GM19468 (cell line): ENCODE data around the gene SLC11A2.

Experiments used
- ATAC-seq: cut with Tn5 transposase; IDR thresholded peaks from one replicate; pipeline ENCODE4 v1.9.1; 2021; ENCODE audit warnings: mild to moderate bottlenecking, moderate library complexity, moderate number of reproducible peaks; ENCODE audit not compliant: unreplicated experiment; ENCODE audit errors: extremely low read depth

SLC11A2 gene

GRCh38 chr12:51025836-51026638 is at the start of gene SLC11A2:
Gene SLC11A2, minus strand, starts transcription at chr12:51026384. Its CDS starts 15,656 bp downstream, at chr12:51010728.
- no peak for ATAC-seq

- ATAC-seq, result no peak
Observed at GRCh38 chr12:51075390-51075789, 49.2 kb upstream of the SLC11A2 start.

- no peak for ATAC-seq
Observed at GRCh38 chr12:51071663-51072062, 45.5 kb upstream of the SLC11A2 start.

- ATAC-seq, result no peak
Observed at GRCh38 chr12:51070004-51070403, 43.8 kb upstream of the SLC11A2 start.

- no peak for ATAC-seq
Observed at GRCh38 chr12:51067771-51068170, 41.6 kb upstream of the SLC11A2 start.

GRCh38 chr12:51067229-51067628 is 41.0 kb upstream of the SLC11A2 start:
- ATAC-seq, result no peak

- no peak for ATAC-seq
Observed at GRCh38 chr12:51065530-51065929, 39.3 kb upstream of the SLC11A2 start.

GRCh38 chr12:51062631-51063397 is 36.6 kb upstream of the SLC11A2 start:
- ATAC-seq, result no peak

GRCh38 chr12:51059086-51059485 is 32.9 kb upstream of the SLC11A2 start:
- ATAC-seq, result no peak

GRCh38 chr12:51056242-51056641 is 30.1 kb upstream of the SLC11A2 start:
- ATAC-seq, result no peak

GRCh38 chr12:51055060-51055459 is 28.9 kb upstream of the SLC11A2 start:
- no peak for ATAC-seq

- no peak for ATAC-seq
Observed at GRCh38 chr12:51051787-51052186, 25.6 kb upstream of the SLC11A2 start.

GRCh38 chr12:51049525-51049924 is 23.3 kb upstream of the SLC11A2 start:
- ATAC-seq, result no peak

GRCh38 chr12:51048661-51049251 is 22.6 kb upstream of the SLC11A2 start:
- ATAC-seq, result no peak

- ATAC-seq, result peak; percentile 93
Observed at GRCh38 chr12:51047655-51048540, 21.7 kb upstream of the SLC11A2 start, which contains the start of gene LETMD1. Gene LETMD1, plus strand, starts transcription at chr12:51048327. Its CDS starts 30 bp downstream, at chr12:51048357.

GRCh38 chr12:51036279-51036678 is 10.1 kb upstream of the SLC11A2 start:
- ATAC-seq, result no peak

GRCh38 chr12:51033457-51034089 is 7.4 kb upstream of the SLC11A2 start:
- ATAC-seq, result no peak

GRCh38 chr12:51033048-51033447 is 6.9 kb upstream of the SLC11A2 start:
- no peak for ATAC-seq

- no peak for ATAC-seq
Observed at GRCh38 chr12:51028813-51029150, 2.6 kb upstream of the SLC11A2 start.
